Thyroid gland (tissue), 4 donors: ENCODE results near the gene SHROOM3. TPM values are rescaled to one million over a fixed set of nuclear protein-coding genes. Genes with fewer than 3 reads are reported as not detected.

ENCODE experiments used
- DNase-seq, 2 donors: peaks; one replicate each; pipeline ENCODE4 v3.0.0-alpha.2; 2019
- H3K27ac ChIP-seq, 3 donors: fragments of 200-600 bp; sonication (generic); 1 replicate in 2 of 3; 2 replicates in 1 of 3; pipeline ENCODE4 v1.5.1; 2016 to 2019; ENCODE audit warnings: mild to moderate bottlenecking in 1 of 3, moderate library complexity in 1 of 3
- H3K27me3 ChIP-seq: fragments of 200-600 bp; sonication (generic); one replicate; pipeline ENCODE4 v1.5.1; 2019
- H3K36me3 ChIP-seq, 2 donors: fragments of 200-600 bp; sonication (generic); one replicate each; pipeline ENCODE4 v1.5.1; 2016 to 2019
- H3K4me1 ChIP-seq, 2 donors: fragments of 200-600 bp; sonication (generic); one replicate each; pipeline ENCODE4 v1.5.1; 2017 to 2019
- H3K4me3 ChIP-seq, 3 donors: fragments of 200-600 bp; sonication (generic); replicated peaks in 1 of 3; 1 replicate in 2 of 3; 2 replicates in 1 of 3; pipeline ENCODE4 v1.5.1; 2016; ENCODE audit warnings: mild to moderate bottlenecking in 1 of 3
- H3K9me3 ChIP-seq: fragments of 200-600 bp; sonication (generic); one replicate; pipeline ENCODE4 v1.5.1; 2017
- POLR2A ChIP-seq, 2 donors: fragments of 450-650 bp; IDR thresholded peaks; one replicate each; pipeline ENCODE4 v1.6.1; 2017; ENCODE audit warnings: antibody characterized with exemption in 2 of 2, mild to moderate bottlenecking in 2 of 2, moderate library complexity in 1 of 2
- WGBS, 2 donors: methylation state at CpG; one replicate each; pipeline ENCODE4 v1.1.5; 2017; 5-methylcytosine and 5-hydroxymethylcytosine counted together
- intact Hi-C: fragments of 100-400 bp; cut with DNase I; formaldehyde crosslinking; loops from one replicate; pipeline ENCODE4 v1.15.1; 2023
- total RNA-seq, 4 donors: library from RNA; depleted of rRNA; stranded (reverse); fragments of >200 nt; gene quantifications; one replicate each; pipeline ENCODE4 v1.2.3, GENCODE V29; 2016
- TF ChIP-seq, protein P1 (sequence below), 6 experiments: fragments of 200-600 bp in 3 of 6; fragments of 450-650 bp in 3 of 6; sonication (generic) in 3 of 6; IDR thresholded peaks; one replicate each; pipeline ENCODE4 v1.5.1; 2016 to 2019; ENCODE audit warnings: antibody characterized with exemption in 6 of 6, mild to moderate bottlenecking in 2 of 6, inconsistent platforms in 1 of 6, moderate library complexity in 1 of 6

Gene SHROOM3
- total RNA-seq, 4 donors from 2014 or later, result 41.7 to 77.8 (median 62.0) TPM

DNA sequence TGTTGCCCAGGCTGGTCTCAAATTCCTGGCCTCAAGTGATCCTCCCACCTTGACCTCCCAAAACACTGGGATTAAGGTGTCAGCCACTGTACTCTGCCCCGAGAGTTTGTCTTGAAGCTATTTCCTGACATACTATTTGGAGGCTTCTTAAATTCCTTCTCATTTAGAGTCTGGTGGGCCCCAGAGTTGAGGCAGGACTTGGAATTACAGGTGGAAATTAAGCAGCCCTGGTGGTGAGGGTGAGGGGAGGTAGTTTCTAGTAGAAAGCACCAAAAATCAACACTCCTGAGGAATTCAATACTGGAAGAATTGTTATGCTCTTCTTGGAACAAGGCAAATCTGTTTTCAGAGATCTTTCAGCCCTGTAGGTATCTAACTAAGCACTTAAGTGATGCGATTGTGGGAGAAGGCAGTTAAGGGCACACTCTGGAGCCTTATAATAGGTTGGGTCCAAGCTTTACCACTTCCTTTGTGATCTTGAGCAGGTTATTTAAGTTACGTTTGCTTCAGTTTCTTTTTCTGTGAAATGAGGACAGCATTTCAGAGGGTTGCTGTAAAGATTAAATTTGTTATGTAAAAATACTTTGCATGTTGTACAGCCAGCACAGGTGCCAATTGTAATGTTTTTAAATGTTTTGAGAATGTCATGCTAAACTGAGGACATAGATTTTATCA is 262.2 kb downstream of the SHROOM3 start:
- no peaks in the 10 kb centered on the region for H3K36me3 ChIP-seq
- no peak for DNase-seq
- no peak for TF ChIP-seq POLR2A (IDR thresholded peaks at IDR 0.05)
- TF ChIP-seq, protein P1, sequence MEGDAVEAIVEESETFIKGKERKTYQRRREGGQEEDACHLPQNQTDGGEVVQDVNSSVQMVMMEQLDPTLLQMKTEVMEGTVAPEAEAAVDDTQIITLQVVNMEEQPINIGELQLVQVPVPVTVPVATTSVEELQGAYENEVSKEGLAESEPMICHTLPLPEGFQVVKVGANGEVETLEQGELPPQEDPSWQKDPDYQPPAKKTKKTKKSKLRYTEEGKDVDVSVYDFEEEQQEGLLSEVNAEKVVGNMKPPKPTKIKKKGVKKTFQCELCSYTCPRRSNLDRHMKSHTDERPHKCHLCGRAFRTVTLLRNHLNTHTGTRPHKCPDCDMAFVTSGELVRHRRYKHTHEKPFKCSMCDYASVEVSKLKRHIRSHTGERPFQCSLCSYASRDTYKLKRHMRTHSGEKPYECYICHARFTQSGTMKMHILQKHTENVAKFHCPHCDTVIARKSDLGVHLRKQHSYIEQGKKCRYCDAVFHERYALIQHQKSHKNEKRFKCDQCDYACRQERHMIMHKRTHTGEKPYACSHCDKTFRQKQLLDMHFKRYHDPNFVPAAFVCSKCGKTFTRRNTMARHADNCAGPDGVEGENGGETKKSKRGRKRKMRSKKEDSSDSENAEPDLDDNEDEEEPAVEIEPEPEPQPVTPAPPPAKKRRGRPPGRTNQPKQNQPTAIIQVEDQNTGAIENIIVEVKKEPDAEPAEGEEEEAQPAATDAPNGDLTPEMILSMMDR (IDR thresholded peaks at IDR 0.05), result no peak
- intact Hi-C loops, result no loop called here
- no peaks in the 10 kb centered on the region for H3K27me3 ChIP-seq
- no peak overlapping the region for H3K4me3 ChIP-seq
- no peak overlapping the region for H3K27ac ChIP-seq
- 87 to 88% methylated on average over 3 of the region's 3 CpGs for WGBS, 2 donors
- no peaks in the 10 kb centered on the region for H3K9me3 ChIP-seq
- H3K4me1 ChIP-seq, result no peaks in the 10 kb centered on the region

DNA sequence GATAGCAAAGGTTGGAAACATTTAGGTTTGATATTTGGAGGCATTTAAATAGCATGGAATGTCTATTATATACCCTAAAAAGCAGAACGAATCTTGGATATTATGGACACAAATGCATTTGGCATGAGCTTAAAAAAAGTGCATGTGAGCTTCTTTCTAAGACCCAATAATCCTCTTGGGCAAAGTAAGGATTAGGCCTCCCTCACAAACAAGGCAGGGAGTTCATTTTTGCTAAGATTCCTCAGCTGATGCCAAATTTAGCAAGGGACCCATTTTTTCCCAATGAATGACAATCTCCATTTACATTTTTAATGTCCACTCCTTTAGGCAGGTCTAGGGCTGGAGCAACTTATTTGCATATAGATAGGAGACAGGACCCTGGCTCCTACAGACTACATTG is 263.1 kb downstream of the SHROOM3 start:
- Histone ChIP-seq H3K27ac (no peak overlapping the region), H3K9me3 (no peaks in the 10 kb centered on the region), H3K4me3 (no peak overlapping the region), H3K27me3 (no peaks in the 10 kb centered on the region), H3K4me1 (no peaks in the 10 kb centered on the region), H3K36me3 (no peaks in the 10 kb centered on the region)
- intact Hi-C loops, result no loop called here
- no peak for TF ChIP-seq POLR2A (IDR thresholded peaks at IDR 0.05)
- TF ChIP-seq, protein P1 (IDR thresholded peaks at IDR 0.05), result no peak
- WGBS, 2 donors, result 87 to 89% methylated on average over 1 of the region's 1 CpG
- no peak for DNase-seq

- Histone ChIP-seq H3K4me1 (peaks cover 0 to 11% of the 10 kb centered on the region in 2 donors), H3K36me3 (no peaks in the 10 kb centered on the region), H3K27ac (no peak overlapping the region), H3K27me3 (no peaks in the 10 kb centered on the region), H3K9me3 (no peaks in the 10 kb centered on the region), H3K4me3 (no peak overlapping the region)
- intact Hi-C loops, result no loop called here
- TF ChIP-seq, protein P1 (IDR thresholded peaks at IDR 0.05), result no peak
- TF ChIP-seq POLR2A (IDR thresholded peaks at IDR 0.05), result no peak
- WGBS, 2 donors, result 80 to 83% methylated on average over 4 of the region's 4 CpGs
- no peak for DNase-seq
Measured at GRCh38 chr4:76699751-76700310, 264.8 kb downstream of the SHROOM3 start.

DNA sequence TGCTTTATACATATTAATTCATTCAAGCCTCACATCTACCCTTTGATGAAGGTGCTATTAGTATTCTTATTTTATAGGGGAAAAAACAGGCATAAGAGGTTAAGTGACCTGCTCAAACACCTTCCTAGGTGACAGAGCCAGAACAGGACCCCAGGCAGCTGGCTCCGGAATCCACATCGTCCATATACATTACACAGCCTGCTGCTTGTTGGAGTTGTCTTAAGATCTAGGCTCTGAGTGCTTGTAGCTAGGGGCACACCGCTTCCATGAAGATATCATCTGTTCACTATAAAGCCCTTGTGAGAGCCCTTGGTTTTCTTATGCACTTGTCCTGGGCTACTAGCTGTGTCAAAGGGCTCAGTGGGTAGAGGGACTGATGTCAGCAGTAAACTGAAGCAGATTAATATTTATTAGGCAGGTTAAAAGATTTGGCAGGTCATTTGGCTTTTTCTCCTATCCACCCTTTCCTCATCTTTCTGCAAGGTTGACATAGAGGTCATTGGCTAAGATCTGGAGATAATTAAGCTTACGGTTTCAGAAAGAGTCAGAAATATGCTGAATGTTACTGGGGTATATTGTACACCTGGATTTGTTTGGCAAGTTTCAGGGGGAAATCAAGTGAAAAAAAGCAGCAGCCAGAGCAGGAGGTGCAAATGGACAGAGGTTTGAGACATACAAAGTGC is 267.6 kb downstream of the SHROOM3 start:
- TF ChIP-seq POLR2A (IDR thresholded peaks at IDR 0.05), result no peak
- TF ChIP-seq, protein P1 (IDR thresholded peaks at IDR 0.05), result no peak
- no peak for DNase-seq
- H3K9me3 ChIP-seq, result no peaks in the 10 kb centered on the region
- H3K27ac ChIP-seq, result no peak overlapping the region
- no peaks in the 10 kb centered on the region for H3K36me3 ChIP-seq
- no peak overlapping the region for H3K4me3 ChIP-seq
- intact Hi-C loops, result no loop called here
- H3K27me3 ChIP-seq, result no peaks in the 10 kb centered on the region
- WGBS, 2 donors, result 84 to 85% methylated on average over 4 of the region's 4 CpGs
- H3K4me1 ChIP-seq, result peaks cover 0 to 11% of the 10 kb centered on the region in 2 donors

DNA sequence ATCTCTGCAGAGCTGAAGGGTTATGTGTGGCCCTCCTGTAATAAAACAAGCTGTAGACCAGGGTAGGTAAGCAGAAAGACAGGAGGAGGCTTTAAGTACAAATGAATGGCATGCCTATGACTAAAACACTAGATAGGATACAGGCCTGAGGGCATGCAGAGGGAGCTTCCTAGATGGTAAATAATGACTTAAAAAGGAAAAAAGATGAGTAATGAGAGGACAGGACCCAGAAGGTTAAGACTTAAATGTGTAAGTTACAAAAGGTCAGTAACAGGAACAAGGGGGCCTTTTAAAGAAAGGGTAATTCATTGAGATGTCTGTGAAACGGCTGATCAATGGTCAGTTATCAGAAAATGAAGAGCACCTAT is 268.1 kb downstream of the SHROOM3 start:
- H3K27ac ChIP-seq, result no peak overlapping the region
- peaks cover 0 to 11% of the 10 kb centered on the region in 2 donors for H3K4me1 ChIP-seq
- H3K9me3 ChIP-seq, result no peaks in the 10 kb centered on the region
- DNase-seq, result no peak
- no peak for TF ChIP-seq POLR2A (IDR thresholded peaks at IDR 0.05)
- TF ChIP-seq, protein P1 (IDR thresholded peaks at IDR 0.05), result no peak
- no peaks in the 10 kb centered on the region for H3K36me3 ChIP-seq
- H3K27me3 ChIP-seq, result no peaks in the 10 kb centered on the region
- WGBS, 2 donors, result 98 to 100% methylated on average over 1 of the region's 1 CpG
- H3K4me3 ChIP-seq, result no peak overlapping the region
- intact Hi-C loops, result no loop called here
